Ascending aorta (tissue), 2 donors: ENCODE data around the gene DENND5B. TPM values are rescaled to one million over a fixed set of nuclear protein-coding genes. Genes with fewer than 3 reads are reported as not detected.
A peak's percentile ranks its signal among the peaks of the same experiment; 100 is the strongest.

ENCODE experiments used
- DNase-seq, 2 donors: peaks; one replicate each; pipeline ENCODE4 v3.0.0-alpha.2; 2019; ENCODE audit warnings: low spot score in 2 of 2
- H3K27ac ChIP-seq, 2 donors: fragments of 200-600 bp; sonication (generic); one replicate each; pipeline ENCODE4 v1.5.1; 2016 to 2017; ENCODE audit warnings: mild to moderate bottlenecking in 1 of 2
- H3K27me3 ChIP-seq: fragments of 200-600 bp; sonication (generic); one replicate; pipeline ENCODE4 v1.5.1; 2017
- H3K36me3 ChIP-seq, 2 donors: fragments of 200-600 bp; sonication (generic); one replicate each; pipeline ENCODE4 v1.5.1; 2016
- H3K4me1 ChIP-seq, 2 donors: fragments of 200-600 bp; sonication (generic); one replicate each; pipeline ENCODE4 v1.5.1; 2016 to 2017; ENCODE audit warnings: mild to moderate bottlenecking in 1 of 2
- H3K4me3 ChIP-seq, 2 donors: fragments of 200-600 bp; sonication (generic); one replicate each; pipeline ENCODE4 v1.5.1; 2016 to 2017; ENCODE audit warnings: mild to moderate bottlenecking in 1 of 2
- H3K9me3 ChIP-seq, 2 donors: fragments of 200-600 bp; sonication (generic); one replicate each; pipeline ENCODE4 v1.5.1; 2016
- intact Hi-C: fragments of 100-400 bp; cut with DNase I; formaldehyde crosslinking; loops from one replicate; pipeline ENCODE4 v1.15.1; 2023
- total RNA-seq: library from RNA; depleted of rRNA; stranded (reverse); fragments of >200 nt; gene quantifications from one replicate; pipeline ENCODE4 v1.1.0, GENCODE V29; 2016
- TF ChIP-seq, protein P1 (sequence below), 3 experiments: fragments of 200-600 bp in 2 of 3; fragments of 450-650 bp in 1 of 3; sonication (generic) in 2 of 3; IDR thresholded peaks; one replicate each; pipeline ENCODE4 v1.5.1; 2016 to 2019; ENCODE audit warnings: antibody characterized with exemption in 3 of 3, mild to moderate bottlenecking in 1 of 3, moderate library complexity in 1 of 3

DENND5B gene
- total RNA-seq, 1 donor from 2014 or later = 4.7 TPM

DNA sequence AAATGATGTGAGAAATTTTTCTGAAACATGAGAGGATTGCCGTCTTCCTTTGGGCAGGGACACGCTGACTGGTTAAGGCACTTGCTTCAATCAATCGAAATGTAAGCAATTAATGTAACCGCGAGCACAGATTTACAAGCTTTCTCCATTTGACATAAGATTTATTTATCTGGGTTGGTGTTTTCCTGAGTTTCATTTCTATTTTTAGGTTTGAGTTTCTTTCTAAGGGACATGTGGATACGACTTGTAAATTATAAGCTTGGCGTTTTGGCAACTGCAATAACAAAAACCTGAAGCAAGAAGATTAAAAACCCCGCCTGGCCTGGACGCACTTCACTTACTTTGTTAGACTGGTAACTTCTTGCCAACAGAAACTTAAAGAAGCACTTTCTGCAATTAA, 244.7 kb downstream of the DENND5B start:
- H3K27ac ChIP-seq = no peak overlapping the region
- no peaks in the 10 kb centered on the region for H3K27me3 ChIP-seq
- no peaks in the 10 kb centered on the region for H3K4me1 ChIP-seq
- no peaks in the 10 kb centered on the region for H3K36me3 ChIP-seq
- H3K4me3 ChIP-seq = no peak overlapping the region
- TF ChIP-seq, protein P1, sequence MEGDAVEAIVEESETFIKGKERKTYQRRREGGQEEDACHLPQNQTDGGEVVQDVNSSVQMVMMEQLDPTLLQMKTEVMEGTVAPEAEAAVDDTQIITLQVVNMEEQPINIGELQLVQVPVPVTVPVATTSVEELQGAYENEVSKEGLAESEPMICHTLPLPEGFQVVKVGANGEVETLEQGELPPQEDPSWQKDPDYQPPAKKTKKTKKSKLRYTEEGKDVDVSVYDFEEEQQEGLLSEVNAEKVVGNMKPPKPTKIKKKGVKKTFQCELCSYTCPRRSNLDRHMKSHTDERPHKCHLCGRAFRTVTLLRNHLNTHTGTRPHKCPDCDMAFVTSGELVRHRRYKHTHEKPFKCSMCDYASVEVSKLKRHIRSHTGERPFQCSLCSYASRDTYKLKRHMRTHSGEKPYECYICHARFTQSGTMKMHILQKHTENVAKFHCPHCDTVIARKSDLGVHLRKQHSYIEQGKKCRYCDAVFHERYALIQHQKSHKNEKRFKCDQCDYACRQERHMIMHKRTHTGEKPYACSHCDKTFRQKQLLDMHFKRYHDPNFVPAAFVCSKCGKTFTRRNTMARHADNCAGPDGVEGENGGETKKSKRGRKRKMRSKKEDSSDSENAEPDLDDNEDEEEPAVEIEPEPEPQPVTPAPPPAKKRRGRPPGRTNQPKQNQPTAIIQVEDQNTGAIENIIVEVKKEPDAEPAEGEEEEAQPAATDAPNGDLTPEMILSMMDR (IDR thresholded peaks at IDR 0.05) = no peak
- H3K9me3 ChIP-seq = no peaks in the 10 kb centered on the region
- DNase-seq = no peak
- intact Hi-C loops = no loop called here

DNA sequence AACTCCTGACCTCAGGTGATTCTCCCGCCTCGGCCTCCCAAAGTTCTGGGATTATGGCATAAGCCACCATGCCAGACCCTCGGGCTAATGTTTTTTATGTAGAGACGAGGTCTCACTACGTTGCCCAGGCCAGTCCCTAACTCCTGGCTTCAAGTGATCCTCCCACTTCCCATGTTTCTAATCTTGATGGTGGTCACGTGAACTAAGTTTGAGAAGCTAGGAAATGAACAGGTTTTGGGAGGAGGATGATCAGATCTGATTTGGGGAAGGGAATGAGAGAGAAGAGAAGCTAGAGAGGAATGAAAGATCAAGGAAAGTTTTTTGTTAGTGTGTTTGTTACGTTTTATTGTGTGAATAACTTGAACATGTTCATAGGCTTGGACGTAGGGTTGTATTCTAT, 247.8 kb downstream of the DENND5B start:
- intact Hi-C loops = no loop called here
- H3K27me3 ChIP-seq = no peaks in the 10 kb centered on the region
- H3K4me1 ChIP-seq = no peaks in the 10 kb centered on the region
- DNase-seq = peak in 1 of 2 donors; percentile 15
- H3K4me3 ChIP-seq = no peak overlapping the region
- no peaks in the 10 kb centered on the region for H3K9me3 ChIP-seq
- H3K36me3 ChIP-seq = no peaks in the 10 kb centered on the region
- TF ChIP-seq, protein P1 (IDR thresholded peaks at IDR 0.05) = no peak
- no peak overlapping the region for H3K27ac ChIP-seq

DNA sequence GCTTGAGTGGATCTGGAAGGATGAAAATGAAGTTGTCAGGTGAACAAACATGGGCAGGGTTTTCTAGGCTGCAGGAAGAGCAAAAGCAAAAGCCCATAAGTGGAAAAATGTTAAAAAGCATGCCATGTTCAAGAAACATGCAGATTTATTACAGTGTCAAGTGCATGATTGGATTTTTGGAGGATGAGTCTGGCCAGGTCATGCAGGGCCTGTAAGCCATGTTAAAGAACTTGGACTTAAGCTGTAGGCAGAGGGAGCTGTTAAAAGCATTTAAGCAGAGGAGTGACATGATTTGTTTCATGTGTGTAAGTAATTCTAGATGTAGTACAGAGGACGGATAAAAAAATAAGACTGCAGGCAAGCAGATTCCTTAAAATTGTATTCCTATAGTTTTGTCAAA, 248.7 kb downstream of the DENND5B start:
- no peaks in the 10 kb centered on the region for H3K9me3 ChIP-seq
- H3K4me1 ChIP-seq = no peaks in the 10 kb centered on the region
- intact Hi-C loops = no loop called here
- no peak for DNase-seq
- no peak overlapping the region for H3K27ac ChIP-seq
- H3K4me3 ChIP-seq = no peak overlapping the region
- TF ChIP-seq, protein P1 (IDR thresholded peaks at IDR 0.05) = no peak
- H3K36me3 ChIP-seq = no peaks in the 10 kb centered on the region
- H3K27me3 ChIP-seq = no peaks in the 10 kb centered on the region

DNA sequence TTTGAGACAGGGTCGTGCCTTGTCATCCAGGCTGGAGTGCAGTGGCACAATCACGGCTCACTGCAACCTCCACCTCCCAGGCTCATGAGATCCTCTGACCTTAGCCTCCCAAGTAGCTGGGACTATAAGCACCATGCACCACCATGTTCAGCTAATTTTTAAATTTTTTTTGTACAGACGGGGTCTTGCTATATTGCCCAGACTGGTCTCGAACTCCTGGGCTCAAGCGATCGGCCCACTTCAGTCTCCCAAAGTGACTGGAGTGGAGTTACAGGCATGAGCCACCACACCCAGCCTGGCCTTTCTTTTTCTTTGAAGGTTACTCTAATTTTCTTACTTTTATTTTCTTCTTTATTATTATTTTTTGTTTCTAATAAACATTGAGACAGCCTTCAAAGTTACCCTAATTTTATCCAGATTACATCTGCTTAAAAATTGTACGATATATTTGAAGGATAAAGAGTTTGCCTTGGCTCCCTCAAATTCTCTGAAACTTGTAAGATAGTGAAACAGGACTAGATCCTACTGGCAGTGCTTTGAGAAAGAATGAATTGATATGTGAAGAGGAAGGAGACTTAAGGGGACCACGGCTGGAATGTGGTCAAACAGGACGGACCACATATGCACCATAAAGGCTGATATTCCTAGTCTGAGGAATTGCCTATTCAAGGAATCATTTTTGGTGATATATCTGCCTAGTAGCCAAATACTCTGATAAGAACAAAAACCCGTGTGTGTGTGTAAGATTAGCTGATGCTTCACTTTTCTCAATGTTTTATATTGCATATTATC, 250.9 kb downstream of the DENND5B start:
- H3K9me3 ChIP-seq = no peaks in the 10 kb centered on the region
- no peak overlapping the region for H3K4me3 ChIP-seq
- no peaks in the 10 kb centered on the region for H3K27me3 ChIP-seq
- H3K27ac ChIP-seq = no peak overlapping the region
- TF ChIP-seq, protein P1 (IDR thresholded peaks at IDR 0.05) = no peak
- DNase-seq = no peak
- intact Hi-C loops = no loop called here
- H3K4me1 ChIP-seq = no peaks in the 10 kb centered on the region
- H3K36me3 ChIP-seq = no peaks in the 10 kb centered on the region

DNA sequence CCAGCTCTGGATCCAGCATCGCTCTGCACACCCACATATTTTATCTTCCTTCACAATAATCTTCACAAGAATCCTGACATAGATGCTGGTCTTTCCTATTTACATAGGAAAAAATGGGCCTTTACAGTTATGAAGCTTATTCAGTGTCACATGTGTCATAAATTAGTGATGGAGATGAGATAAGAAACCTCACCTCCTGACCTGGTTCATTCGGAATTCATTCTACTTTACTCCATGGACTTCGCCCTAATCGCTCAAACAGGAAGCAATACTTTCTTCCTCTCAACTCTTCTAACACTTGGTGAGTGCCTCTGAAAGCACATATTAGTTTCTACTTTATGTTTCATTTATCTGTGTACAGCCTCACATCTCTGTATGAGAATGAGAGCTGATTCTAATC, 253.0 kb downstream of the DENND5B start:
- intact Hi-C loops = no loop called here
- H3K4me3 ChIP-seq = no peak overlapping the region
- no peaks in the 10 kb centered on the region for H3K4me1 ChIP-seq
- no peaks in the 10 kb centered on the region for H3K36me3 ChIP-seq
- H3K27me3 ChIP-seq = no peaks in the 10 kb centered on the region
- no peak for DNase-seq
- TF ChIP-seq, protein P1 (IDR thresholded peaks at IDR 0.05) = no peak
- H3K27ac ChIP-seq = no peak overlapping the region
- no peaks in the 10 kb centered on the region for H3K9me3 ChIP-seq

Other genes with a start within 250 kb of the DENND5B start
- 0.64 TPM for gene ETFBKMT, start 68.6 kb upstream of the DENND5B start, total RNA-seq
- 0.75 TPM for gene AMN1, start 137.9 kb upstream of the DENND5B start, total RNA-seq